ENCODE data around the gene GNAZ. TPM values are rescaled to one million over a fixed set of nuclear protein-coding genes. Genes with fewer than 3 reads are reported as not detected.

The GNAZ gene
- total and polyA plus RNA-seq, 2 of the 8 experiments (the other 6 are each of a cell fraction or from before 2014, with no cell fraction given): 6.6 to 9.6 TPM

DNA sequence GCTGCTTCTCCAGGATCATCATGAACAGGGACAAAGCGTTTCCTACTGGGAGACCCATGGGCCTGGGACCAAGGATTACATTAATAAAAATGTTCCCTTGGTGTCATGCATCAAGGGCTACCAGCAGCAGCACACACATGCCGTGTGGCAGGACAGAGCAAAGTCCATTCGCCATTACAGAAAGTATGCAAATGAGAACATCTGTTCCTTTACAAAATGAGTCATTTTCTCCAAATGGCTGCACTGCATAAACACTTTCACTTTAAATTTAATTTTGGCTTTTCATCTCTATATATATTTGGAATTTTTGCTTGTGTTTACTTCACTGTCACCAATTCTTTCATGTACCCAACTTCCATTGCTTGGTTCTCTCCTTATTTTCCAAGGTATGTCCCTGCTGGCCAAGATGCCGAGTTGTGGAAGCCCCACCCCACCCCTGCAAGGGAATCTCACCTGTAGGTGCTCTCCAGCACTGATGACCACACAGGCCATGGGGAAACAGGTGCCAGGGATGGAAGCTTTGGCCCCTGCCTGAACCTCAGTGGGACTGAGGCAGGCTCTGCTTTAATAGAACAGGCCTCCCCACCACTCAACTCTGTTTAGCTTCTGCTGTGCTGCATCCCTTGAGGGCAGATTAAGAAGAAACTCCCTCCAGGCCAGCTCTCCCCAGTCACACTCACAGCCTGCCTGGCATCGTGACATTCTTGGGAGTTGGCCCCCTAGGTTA lies 15.6 kb upstream of the GNAZ start (continued):
- TF ChIP-seq HDAC6 (IDR thresholded peaks at IDR 0.05; ENCODE audit: low read depth, low read length) (no peak), KDM4A (IDR thresholded peaks at IDR 0.05; ENCODE audit: low read depth, low read length, severe bottlenecking) (no peak)
